Heart right ventricle (tissue), 16 donors: ENCODE results near the gene SMIM35. TPM values are rescaled to one million over a fixed set of nuclear protein-coding genes. Genes with fewer than 3 reads are reported as not detected.
A peak's percentile ranks its signal among the peaks of the same experiment; 100 is the strongest.
"Not testable (repeated sequence)": the region's sequence is repeated elsewhere in the genome, so short reads cannot be mapped to it uniquely, and the experiment has no call there.

Source experiments
- ATAC-seq, 8 donors: fragments of 200-7000 bp; cut with Tn5 transposase; one replicate each; pipeline ENCODE4 v1.9.1; 2020; ENCODE audit warnings: mild to moderate bottlenecking in 8 of 8, moderate library complexity in 8 of 8, moderate number of reproducible peaks in 1 of 8
- DNase-seq, 2 donors: peaks; one replicate each; pipeline ENCODE4 v3.0.0-alpha.2; 2020
- H3K27ac ChIP-seq, 10 donors: fragments of 200-600 bp; sonication (generic) in 2 of 10; one replicate each; pipeline versions ENCODE4 v1.5.0 to v1.8.0; 2020 to 2022; ENCODE audit warnings: mild to moderate bottlenecking in 3 of 10
- H3K27me3 ChIP-seq, 7 donors: fragments of 200-600 bp; one replicate each; pipeline ENCODE4 v1.8.0; 2021 to 2022; ENCODE audit warnings: mild to moderate bottlenecking in 2 of 7
- H3K36me3 ChIP-seq, 9 donors: fragments of 200-600 bp; sonication (generic) in 1 of 9; one replicate each; pipeline versions ENCODE4 v1.5.0 to v1.8.0; 2020 to 2022; ENCODE audit warnings: mild to moderate bottlenecking in 2 of 9
- H3K4me1 ChIP-seq, 9 donors: fragments of 200-600 bp; sonication (generic) in 1 of 9; one replicate each; pipeline versions ENCODE4 v1.5.0 to v1.8.0; 2020 to 2022; ENCODE audit warnings: mild to moderate bottlenecking in 4 of 9
- H3K4me3 ChIP-seq, 10 donors: fragments of 200-600 bp; sonication (generic) in 2 of 10; one replicate each; pipeline versions ENCODE4 v1.5.0 to v1.8.0; 2020 to 2022; ENCODE audit warnings: mild to moderate bottlenecking in 7 of 10, moderate library complexity in 2 of 10
- H3K9me3 ChIP-seq, 11 donors: fragments of 200-600 bp in 10 of 11; sonication (generic) in 2 of 11; one replicate each; pipeline versions ENCODE4 v1.5.0 to v1.8.0; 2013 to 2022; ENCODE audit warnings: mild to moderate bottlenecking in 2 of 11, control low read depth in 1 of 11, moderate library complexity in 1 of 11
- CTCF ChIP-seq, 9 donors: fragments of 200-600 bp; sonication (generic) in 2 of 9; IDR thresholded peaks; one replicate each; pipeline versions ENCODE4 v1.5.0 to v1.8.0; 2021 to 2022; ENCODE audit warnings: antibody characterized with exemption in 9 of 9, mild to moderate bottlenecking in 5 of 9, moderate library complexity in 1 of 9
- WGBS, 2 donors: extraction: QIAGEN DNeasy Blood & Tissue Kit; methylation state at CpG; one replicate each; pipeline ENCODE4 v1.1.7; 2013; ENCODE audit warnings: inconsistent platforms in 1 of 2; 5-methylcytosine and 5-hydroxymethylcytosine counted together
- intact Hi-C, 10 donors: fragments of 100-400 bp; cut with DNase I; formaldehyde crosslinking; loops; one replicate each; pipeline versions ENCODE4 v1.11.1 to v1.14.2; 2022
- polyA plus RNA-seq, 2 donors: library from polyadenylated mRNA; stranded (reverse); fragments of 200-250 nt; gene quantifications; one replicate each; pipeline ENCODE4 v1.2.3, GENCODE V29; 2013
- total RNA-seq, 10 donors: library from RNA; stranded (reverse); fragmentation: NEBNext Ultra II Directional in 3 of 10; extraction: Animal tissue kit (Norgen Biotek cat#: 25700) in 3 of 10; gene quantifications; one replicate each; pipeline versions ENCODE4 v1.2.1 to v1.2.4, GENCODE V29; 2021 to 2023
- donor health status: Arrhythmogenic right ventricular cardiomyopathy.
- donor health status: ischemic (EF 13 %, LVEDD 7.1; RV severe dilation, severe dysfunction).
- donor health status: healthy with polysubstance abuse.
- donor health status: DM: no; HTN: yes; CAD: no.
- donor health status: DM: no; HTN: no; CAD: no.
- donor health status: ischemic (EF 25% LVEDD 6.9; RV normal size, moderate dysfunction).
- donor health status: ischemic (EF 25% LVEDD 5.7; RV mildly dilated, moderate dysfunction).
- donor health status: healthy.
- donor health status: DM: yes; HTN: yes; CAD: no.
- donor health status: Ischemic cardiomyopathy.
- donor health status: ischemic (EF 35%, LVEDD 5.7; RV mildly dilated, moderate dysfunction).
- donor health status: nonischemic (EF 11% LVEDD 7.7; RV severe dilation, severe dysfunction).
- donor health status: DM: yes; HTN: yes; CAD: no.
- donor health status: PGD.
- donor health status: ischemic (EF 29% LVEDD 5.4; RV normal size, mild dysfunction).
- donor health status: nonischemic (EF 23%, LVEDD 6.1; RV moderate dilation, normal function).

The SMIM35 gene
- total and polyA plus RNA-seq, 12 donors = not detected

DNA sequence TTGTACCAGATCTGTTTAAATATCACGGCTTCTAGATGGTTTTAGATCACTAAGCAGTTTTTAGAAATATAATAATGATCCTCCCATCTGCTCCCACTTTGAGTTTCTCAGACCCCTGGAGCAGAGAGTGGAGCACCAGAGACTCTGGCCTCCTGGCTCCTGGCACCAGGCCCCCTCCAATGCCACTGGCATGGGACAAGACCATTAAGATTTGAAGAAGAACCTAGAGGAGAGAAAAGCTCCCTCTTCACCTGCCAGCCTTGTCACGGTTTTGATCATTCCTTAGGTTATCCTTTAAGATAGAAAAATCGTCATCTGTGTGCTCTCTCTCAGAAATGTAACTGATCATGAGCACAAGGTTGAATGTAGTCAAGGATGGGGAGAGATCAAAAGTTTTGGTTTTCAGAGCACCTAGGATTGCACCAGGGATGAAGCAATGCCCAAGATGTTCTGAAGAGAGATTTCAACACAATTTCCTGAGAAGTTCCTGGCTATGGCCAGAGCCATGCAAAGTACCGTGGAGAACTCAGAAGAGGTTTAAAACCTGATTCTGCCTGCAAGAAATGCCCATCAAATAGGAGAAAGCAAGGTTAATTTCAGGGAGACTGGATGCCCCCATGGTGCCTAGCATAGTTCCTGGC lies 78.4 kb downstream of the SMIM35 start:
- ATAC-seq = no peak
- Histone ChIP-seq H3K9me3 (peaks cover 0 to 7% (median 0%) of the 10 kb centered on the region in 11 donors), H3K27me3 (peaks cover 0 to 5% (median 0%) of the 10 kb centered on the region in 7 donors), H3K4me3 (no peak overlapping the region), H3K27ac (peak overlapping the region in 6 of 10 donors; percentile 4 to 95 (median 36)), H3K36me3 (no peaks in the 10 kb centered on the region), H3K4me1 (peaks cover 0 to 97% (median 4%) of the 10 kb centered on the region in 9 donors)
- intact Hi-C loops = loop anchor here in 1 of 10 donors (5.0 kb wide), 1 partner anchor 281 kb away; no protein-coding TSS in a partner anchor
- no peak for DNase-seq
- WGBS, 2 donors = 80 to 81% methylated on average over 4 of the region's 4 CpGs
- TF ChIP-seq CTCF (IDR thresholded peaks at IDR 0.05) = no peak

DNA sequence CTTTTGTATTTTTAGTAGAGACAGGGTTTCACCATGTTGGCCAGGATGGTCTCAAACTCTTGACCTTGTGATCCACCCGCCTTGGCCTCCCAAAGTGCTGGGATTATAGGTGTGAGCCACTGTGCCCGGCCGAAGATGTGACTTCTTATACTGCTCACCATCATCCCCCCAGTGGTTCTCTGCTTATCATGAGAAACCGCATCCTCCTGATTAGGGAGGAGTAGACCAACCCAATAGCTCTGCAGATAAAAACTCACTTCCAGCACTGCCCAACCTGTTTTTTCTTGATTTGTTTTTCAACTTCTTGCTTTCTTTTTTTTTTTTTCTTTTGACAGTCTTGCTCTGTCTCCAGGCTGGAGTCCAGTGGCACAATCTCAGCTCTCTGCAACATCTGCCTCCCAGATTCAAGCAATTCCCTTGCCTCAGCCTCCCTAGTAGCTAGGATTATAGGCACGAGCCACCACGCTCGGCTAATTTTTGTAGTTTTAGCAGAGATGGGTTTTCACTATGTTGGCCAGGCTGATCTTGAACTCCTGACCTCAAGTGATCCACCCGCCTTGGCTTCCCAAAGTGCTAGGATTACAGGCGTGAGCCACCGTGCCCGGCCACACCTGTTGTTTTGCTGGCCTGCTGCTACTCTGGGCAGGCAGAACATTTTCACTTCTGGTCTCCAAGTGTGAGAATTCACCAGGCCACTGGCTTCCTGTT lies 79.0 kb downstream of the SMIM35 start:
- H3K36me3 ChIP-seq, ATAC-seq, DNase-seq, H3K4me3 ChIP-seq, H3K9me3 ChIP-seq, H3K27me3 ChIP-seq: not testable (repeated sequence)
- H3K27ac ChIP-seq = peak overlapping the region in 6 of 10 donors; percentile 4 to 95 (median 36)
- peaks cover 0 to 97% (median 7%) of the 10 kb centered on the region in 9 donors for H3K4me1 ChIP-seq
- 82 to 87% methylated on average over 11 of the region's 11 CpGs for WGBS, 2 donors
- intact Hi-C loops = loop anchor here in 1 of 10 donors (5.0 kb wide), 1 partner anchor 280 kb away; no protein-coding TSS in a partner anchor

DNA sequence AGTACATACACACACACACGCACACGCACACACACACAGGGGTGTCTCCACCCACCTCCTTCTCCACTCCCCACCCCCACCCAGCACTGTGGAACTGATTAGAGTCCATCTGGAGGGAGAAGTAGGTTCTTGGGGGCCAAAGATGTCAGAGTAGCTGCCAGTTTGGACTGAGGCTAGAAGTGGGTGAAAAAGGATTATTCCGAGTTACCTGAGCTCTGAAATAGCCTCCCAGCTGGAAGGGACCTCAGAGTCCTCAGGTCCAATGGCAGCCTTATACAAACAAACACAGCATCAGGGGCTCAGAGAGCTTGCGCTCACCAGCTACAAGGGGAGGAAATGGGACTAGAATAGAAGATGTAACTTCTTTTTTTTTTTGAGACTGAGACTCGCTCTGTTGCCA lies 79.7 kb downstream of the SMIM35 start:
- H3K4me1 ChIP-seq = peaks cover 0 to 97% (median 12%) of the 10 kb centered on the region in 9 donors

GRCh38 chr11:118006153-118006534 lies 80.6 kb downstream of the SMIM35 start:
- no peaks in the 10 kb centered on the region for H3K36me3 ChIP-seq
- DNase-seq = no peak
- peak overlapping the region in 1 of 10 donors; percentile 95 for H3K27ac ChIP-seq
- ATAC-seq = no peak
- intact Hi-C loops = loop anchor here in 1 of 10 donors (5.0 kb wide), 1 partner anchor 279 kb away; no protein-coding TSS in a partner anchor
- no peak for TF ChIP-seq CTCF (IDR thresholded peaks at IDR 0.05)
- peaks cover 0 to 97% (median 18%) of the 10 kb centered on the region in 9 donors for H3K4me1 ChIP-seq
- peaks cover 0 to 8% (median 0%) of the 10 kb centered on the region in 11 donors for H3K9me3 ChIP-seq
- peaks cover 0 to 4% (median 0%) of the 10 kb centered on the region in 7 donors for H3K27me3 ChIP-seq
- H3K4me3 ChIP-seq = no peak overlapping the region
- 75% methylated on average over 4 of the region's 4 CpGs for whole genome bisulfite sequencing, 2 donors

More for the DNA sequence above, 79.7 kb downstream of the SMIM35 start:
- H3K36me3 ChIP-seq = no peaks in the 10 kb centered on the region
- no peak for DNase-seq
- no peak for TF ChIP-seq CTCF (IDR thresholded peaks at IDR 0.05)
- H3K9me3 ChIP-seq = peaks cover 0 to 8% (median 0%) of the 10 kb centered on the region in 11 donors
- WGBS, 2 donors = 81 to 86% methylated on average over 5 of the region's 5 CpGs
- no peak for ATAC-seq
- no peak overlapping the region for H3K4me3 ChIP-seq
- peak overlapping the region in 3 of 10 donors; percentile 19 to 95 (median 60) for H3K27ac ChIP-seq
- peaks cover 0 to 4% (median 0%) of the 10 kb centered on the region in 7 donors for H3K27me3 ChIP-seq
- intact Hi-C loops = loop anchor here in 1 of 10 donors (5.0 kb wide), 1 partner anchor 280 kb away; no protein-coding TSS in a partner anchor
